GM23338 (cell line): Measurements from ENCODE around the gene DHX30. TPM values are rescaled to one million over a fixed set of nuclear protein-coding genes. Genes with fewer than 3 reads are reported as not detected.

Experiments
- ATAC-seq: fragments of 200-7000 bp; cut with Tn5 transposase; 3 replicates; pipeline ENCODE4 v1.9.1; 2020
- DNase-seq: peaks from one replicate; pipeline ENCODE4 v3.0.0-alpha.2; 2015; ENCODE audit warnings: low spot score
- H2AFZ ChIP-seq: fragments of 200-600 bp; sonication (generic); 2 replicates; pipeline ENCODE4 v1.8.0; 2016; ENCODE audit warnings: antibody characterized with exemption, mild to moderate bottlenecking, moderate library complexity
- H3F3A ChIP-seq: fragments of 200-600 bp; sonication (generic); replicated peaks from 2 replicates; pipeline ENCODE4 v1.8.0; 2017; ENCODE audit warnings: antibody characterized with exemption, mixed run types, low read depth
- H3K27ac ChIP-seq: fragments of 200-600 bp; sonication (generic); 2 replicates; pipeline ENCODE4 v1.6.1; 2016; ENCODE audit warnings: low read depth
- H3K27me3 ChIP-seq: fragments of 200-600 bp; sonication (generic); 2 replicates; pipeline ENCODE4 v1.8.0; 2016; ENCODE audit warnings: mild to moderate bottlenecking, mixed run types, moderate library complexity; ENCODE audit not compliant: insufficient read depth
- H3K36me3 ChIP-seq: fragments of 200-600 bp; sonication (generic); 2 replicates; pipeline ENCODE4 v1.8.0; 2016; ENCODE audit warnings: mild to moderate bottlenecking; ENCODE audit not compliant: insufficient read depth
- H3K4me1 ChIP-seq: fragments of 200-600 bp; sonication (generic); 2 replicates; pipeline ENCODE4 v1.8.0; 2016; ENCODE audit warnings: mild to moderate bottlenecking, moderate library complexity; ENCODE audit not compliant: insufficient read depth
- H3K4me2 ChIP-seq: fragments of 200-600 bp; sonication (generic); 2 replicates; pipeline ENCODE4 v1.7.1; 2017; ENCODE audit warnings: mixed run types
- H3K4me3 ChIP-seq: fragments of 200-600 bp; sonication (generic); 2 replicates; pipeline ENCODE4 v1.6.1; 2016; ENCODE audit warnings: mixed run types
- H3K79me2 ChIP-seq: fragments of 200-600 bp; sonication (generic); replicated peaks from 2 replicates; pipeline ENCODE4 v1.8.0; 2017; ENCODE audit warnings: mild to moderate bottlenecking; ENCODE audit not compliant: insufficient read depth
- H3K9me2 ChIP-seq: fragments of 200-600 bp; sonication (generic); 2 replicates; pipeline ENCODE4 v1.8.0; 2017; ENCODE audit not compliant: insufficient read depth
- H4K20me1 ChIP-seq: fragments of 200-600 bp; sonication (generic); replicated peaks from 2 replicates; pipeline ENCODE4 v1.8.0; 2017; ENCODE audit warnings: mild to moderate bottlenecking; ENCODE audit not compliant: insufficient read depth
- H3K27ac Mint-ChIP-seq: 2 replicates; pipeline ENCODE4 v1.8.0; 2020; ENCODE audit warnings: inconsistent platforms, mild to moderate bottlenecking, moderate library complexity, mixed read lengths
- H3K27me3 Mint-ChIP-seq: 3 replicates; pipeline ENCODE4 v1.8.0; 2022; ENCODE audit warnings: low read depth, mild to moderate bottlenecking, moderate library complexity, mixed read lengths, inconsistent platforms; ENCODE audit not compliant: insufficient read depth, poor library complexity
- H3K36me3 Mint-ChIP-seq: 3 replicates; pipeline ENCODE4 v1.8.0; 2021; ENCODE audit warnings: low read depth, mild to moderate bottlenecking, inconsistent platforms, moderate library complexity, mixed read lengths
- H3K4me1 Mint-ChIP-seq: 3 replicates; pipeline ENCODE4 v1.8.0; 2020; ENCODE audit warnings: mild to moderate bottlenecking, inconsistent platforms, mixed read lengths
- H3K4me3 Mint-ChIP-seq: 3 replicates; pipeline ENCODE4 v1.8.0; 2021; ENCODE audit warnings: moderate library complexity, mild to moderate bottlenecking, inconsistent platforms, mixed read lengths
- H3K9me3 Mint-ChIP-seq: 3 replicates; pipeline ENCODE4 v1.8.0; 2020; ENCODE audit warnings: moderate library complexity, mild to moderate bottlenecking, inconsistent platforms, mixed read lengths
- CREB1 ChIP-seq: fragments of 250-450 bp; sonication (Bioruptor Pico); IDR thresholded peaks from 2 replicates; pipeline ENCODE4 v1.5.0; 2020; ENCODE audit warnings: low read depth, mild to moderate bottlenecking, moderate library complexity
- CTCF ChIP-seq, 2 experiments: fragments of 200-600 bp in 1 of 2; sonication (generic) in 1 of 2; conservative IDR thresholded peaks; 2 replicates each; pipeline versions ENCODE4 v1.5.1 to v1.6.1; 2016 to 2017; ENCODE audit warnings: antibody characterized with exemption in 2 of 2, low read depth in 2 of 2, mild to moderate bottlenecking in 2 of 2, moderate library complexity in 1 of 2
- EZH2 ChIP-seq: fragments of 200-600 bp; sonication (generic); IDR thresholded peaks from one replicate; pipeline ENCODE4 v1.8.0; 2017; ENCODE audit warnings: antibody characterized with exemption, mild to moderate bottlenecking, low read depth; ENCODE audit not compliant: unreplicated experiment
- EZH2phosphoT487 ChIP-seq: fragments of 200-600 bp; sonication (generic); IDR thresholded peaks from one replicate; pipeline ENCODE4 v1.8.1; 2018; ENCODE audit warnings: antibody characterized with exemption; ENCODE audit not compliant: unreplicated experiment
- NANOG ChIP-seq: IDR thresholded peaks from 2 replicates; pipeline ENCODE4 v1.6.1; 2016; ENCODE audit warnings: antibody characterized with exemption, borderline replicate concordance
- POLR2AphosphoS5 ChIP-seq: IDR thresholded peaks from 2 replicates; pipeline ENCODE4 v1.6.1; 2016; ENCODE audit warnings: antibody characterized with exemption, low read depth
- ZNF331 ChIP-seq: fragments of 250-450 bp; sonication (Bioruptor Pico); IDR thresholded peaks from 2 replicates; pipeline ENCODE4 v1.5.0; 2020; ENCODE audit warnings: low read depth, mild to moderate bottlenecking, moderate library complexity
- polyA plus RNA-seq: library from polyadenylated mRNA; unstranded; fragments of >200 nt; fragmentation: Nextera tagmentation; extraction: Ambion mirVana; gene quantifications from 2 replicates; pipeline ENCODE4 v1.2.1, GENCODE V29; 2016
- total RNA-seq: library from RNA; depleted of rRNA; stranded (reverse); fragments of >200 nt; shearing (Covaris generic); gene quantifications from 2 replicates; pipeline ENCODE4 v1.2.3, GENCODE V29; 2014
- TF ChIP-seq, protein P1 (sequence below): fragments of 250-450 bp; sonication (Bioruptor Pico); IDR thresholded peaks from 2 replicates; pipeline ENCODE4 v1.5.0; 2020; ENCODE audit warnings: mild to moderate bottlenecking, moderate library complexity

Gene DHX30
- total and polyA plus RNA-seq, 2 experiments from 2014 or later: 47.5 to 125 TPM

- no peak for TF ChIP-seq CREB1 (CRISPR knock-in tag)
- TF ChIP-seq ZNF331 (CRISPR knock-in tag): no peak
- no peak for TF ChIP-seq EZH2phosphoT487
- no peak for TF ChIP-seq CTCF (conservative IDR thresholded peaks at IDR 0.05; ENCODE audit: low read depth in 2 of 2)
- no peak for TF ChIP-seq EZH2
These were observed 35.6 kb downstream of the DHX30 start (continued) for GRCh38 chr3:47838503-47838902.

DNA sequence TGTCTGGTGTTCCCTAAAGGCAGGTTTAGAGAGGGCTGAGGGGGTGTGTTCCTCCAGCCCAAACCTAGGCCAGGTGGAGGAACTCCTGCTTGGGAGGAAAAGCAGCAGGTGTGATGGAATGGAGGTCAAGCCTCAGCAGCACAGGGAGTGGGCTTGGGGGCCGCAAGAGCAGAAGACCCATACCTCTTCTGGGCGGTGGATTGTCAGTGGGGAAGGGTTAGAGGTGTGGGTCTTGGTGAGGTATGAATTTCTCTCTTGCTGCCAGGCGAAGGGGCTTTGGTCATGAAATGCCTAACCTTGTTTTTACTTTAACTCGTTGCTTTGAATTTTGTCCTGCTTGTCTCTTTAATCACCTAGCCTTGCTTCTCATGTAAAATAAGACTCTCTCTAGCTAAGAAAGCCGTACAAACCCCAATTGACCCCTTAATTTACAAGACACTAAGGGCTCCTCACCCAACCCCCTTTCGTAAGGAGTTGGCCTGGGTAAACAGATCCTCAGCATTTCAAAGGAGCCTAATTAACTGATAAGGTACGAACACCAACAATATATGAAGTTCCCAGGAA, 38.9 kb downstream of the DHX30 start:
- H2AFZ ChIP-seq: no peak overlapping the region
- peaks cover 31% of the 10 kb centered on the region for H3K4me1 ChIP-seq
- ATAC-seq (peak; percentile 57), DNase-seq (peak; percentile 79)
- H3K27ac Mint-ChIP-seq: peak overlapping the region; percentile 66
- H3K27ac ChIP-seq: peak overlapping the region; percentile 11; the same call in 1 of the 2 replicates
- H3K27me3 Mint-ChIP-seq: peaks cover 17% of the 10 kb centered on the region
- peak overlapping the region; percentile 19 for H3K4me3 ChIP-seq
- H3K4me3 Mint-ChIP-seq: peak overlapping the region; percentile 60
- H3K4me2 ChIP-seq: peak overlapping the region; percentile 63
- peaks cover 45% of the 10 kb centered on the region for H3F3A ChIP-seq
- TF ChIP-seq POLR2AphosphoS5: no peak
- TF ChIP-seq NANOG: peak; percentile 60; the same call in 1 of the 2 replicates
- H3K9me2 ChIP-seq: no peaks in the 10 kb centered on the region
- no peaks in the 10 kb centered on the region for H3K9me3 Mint-ChIP-seq
- peaks cover 39% of the 10 kb centered on the region for H3K4me1 Mint-ChIP-seq
- H3K79me2 ChIP-seq: peaks cover 34% of the 10 kb centered on the region
- H3K27me3 ChIP-seq: no peaks in the 10 kb centered on the region
- H3K36me3 Mint-ChIP-seq: peaks cover 92% of the 10 kb centered on the region
- H3K36me3 ChIP-seq: peaks cover 50% of the 10 kb centered on the region
- H4K20me1 ChIP-seq: peaks cover 77% of the 10 kb centered on the region

- peaks cover 36% of the 10 kb centered on the region for H3K36me3 ChIP-seq
- H3F3A ChIP-seq: peaks cover 45% of the 10 kb centered on the region
- Mint-ChIP-seq H3K4me3 (no peak overlapping the region), H3K27ac (no peak overlapping the region), H3K4me1 (peaks cover 17% of the 10 kb centered on the region), H3K9me3 (no peaks in the 10 kb centered on the region), H3K27me3 (peaks cover 34% of the 10 kb centered on the region), H3K36me3 (peaks cover 98% of the 10 kb centered on the region)
- 0 out of 2 replicates have a peak, but pooled peaks cover 7% of the 10 kb centered on the region for H3K79me2 ChIP-seq
- DNase-seq (no peak), ATAC-seq (no peak)
- no peaks in the 10 kb centered on the region for H3K27me3 ChIP-seq
- H3K9me2 ChIP-seq: no peaks in the 10 kb centered on the region
- no peak overlapping the region for H3K4me3 ChIP-seq
- H3K4me2 ChIP-seq: no peak overlapping the region
- no peak overlapping the region for H3K27ac ChIP-seq
- peaks cover 45% of the 10 kb centered on the region for H4K20me1 ChIP-seq
- H3K4me1 ChIP-seq: peaks cover 13% of the 10 kb centered on the region
- H2AFZ ChIP-seq: no peak overlapping the region
- TF ChIP-seq CTCF (conservative IDR thresholded peaks at IDR 0.05; ENCODE audit: low read depth in 2 of 2) (no peak), EZH2 (no peak), NANOG (no peak), POLR2AphosphoS5 (no peak)
- TF ChIP-seq, protein P1, sequence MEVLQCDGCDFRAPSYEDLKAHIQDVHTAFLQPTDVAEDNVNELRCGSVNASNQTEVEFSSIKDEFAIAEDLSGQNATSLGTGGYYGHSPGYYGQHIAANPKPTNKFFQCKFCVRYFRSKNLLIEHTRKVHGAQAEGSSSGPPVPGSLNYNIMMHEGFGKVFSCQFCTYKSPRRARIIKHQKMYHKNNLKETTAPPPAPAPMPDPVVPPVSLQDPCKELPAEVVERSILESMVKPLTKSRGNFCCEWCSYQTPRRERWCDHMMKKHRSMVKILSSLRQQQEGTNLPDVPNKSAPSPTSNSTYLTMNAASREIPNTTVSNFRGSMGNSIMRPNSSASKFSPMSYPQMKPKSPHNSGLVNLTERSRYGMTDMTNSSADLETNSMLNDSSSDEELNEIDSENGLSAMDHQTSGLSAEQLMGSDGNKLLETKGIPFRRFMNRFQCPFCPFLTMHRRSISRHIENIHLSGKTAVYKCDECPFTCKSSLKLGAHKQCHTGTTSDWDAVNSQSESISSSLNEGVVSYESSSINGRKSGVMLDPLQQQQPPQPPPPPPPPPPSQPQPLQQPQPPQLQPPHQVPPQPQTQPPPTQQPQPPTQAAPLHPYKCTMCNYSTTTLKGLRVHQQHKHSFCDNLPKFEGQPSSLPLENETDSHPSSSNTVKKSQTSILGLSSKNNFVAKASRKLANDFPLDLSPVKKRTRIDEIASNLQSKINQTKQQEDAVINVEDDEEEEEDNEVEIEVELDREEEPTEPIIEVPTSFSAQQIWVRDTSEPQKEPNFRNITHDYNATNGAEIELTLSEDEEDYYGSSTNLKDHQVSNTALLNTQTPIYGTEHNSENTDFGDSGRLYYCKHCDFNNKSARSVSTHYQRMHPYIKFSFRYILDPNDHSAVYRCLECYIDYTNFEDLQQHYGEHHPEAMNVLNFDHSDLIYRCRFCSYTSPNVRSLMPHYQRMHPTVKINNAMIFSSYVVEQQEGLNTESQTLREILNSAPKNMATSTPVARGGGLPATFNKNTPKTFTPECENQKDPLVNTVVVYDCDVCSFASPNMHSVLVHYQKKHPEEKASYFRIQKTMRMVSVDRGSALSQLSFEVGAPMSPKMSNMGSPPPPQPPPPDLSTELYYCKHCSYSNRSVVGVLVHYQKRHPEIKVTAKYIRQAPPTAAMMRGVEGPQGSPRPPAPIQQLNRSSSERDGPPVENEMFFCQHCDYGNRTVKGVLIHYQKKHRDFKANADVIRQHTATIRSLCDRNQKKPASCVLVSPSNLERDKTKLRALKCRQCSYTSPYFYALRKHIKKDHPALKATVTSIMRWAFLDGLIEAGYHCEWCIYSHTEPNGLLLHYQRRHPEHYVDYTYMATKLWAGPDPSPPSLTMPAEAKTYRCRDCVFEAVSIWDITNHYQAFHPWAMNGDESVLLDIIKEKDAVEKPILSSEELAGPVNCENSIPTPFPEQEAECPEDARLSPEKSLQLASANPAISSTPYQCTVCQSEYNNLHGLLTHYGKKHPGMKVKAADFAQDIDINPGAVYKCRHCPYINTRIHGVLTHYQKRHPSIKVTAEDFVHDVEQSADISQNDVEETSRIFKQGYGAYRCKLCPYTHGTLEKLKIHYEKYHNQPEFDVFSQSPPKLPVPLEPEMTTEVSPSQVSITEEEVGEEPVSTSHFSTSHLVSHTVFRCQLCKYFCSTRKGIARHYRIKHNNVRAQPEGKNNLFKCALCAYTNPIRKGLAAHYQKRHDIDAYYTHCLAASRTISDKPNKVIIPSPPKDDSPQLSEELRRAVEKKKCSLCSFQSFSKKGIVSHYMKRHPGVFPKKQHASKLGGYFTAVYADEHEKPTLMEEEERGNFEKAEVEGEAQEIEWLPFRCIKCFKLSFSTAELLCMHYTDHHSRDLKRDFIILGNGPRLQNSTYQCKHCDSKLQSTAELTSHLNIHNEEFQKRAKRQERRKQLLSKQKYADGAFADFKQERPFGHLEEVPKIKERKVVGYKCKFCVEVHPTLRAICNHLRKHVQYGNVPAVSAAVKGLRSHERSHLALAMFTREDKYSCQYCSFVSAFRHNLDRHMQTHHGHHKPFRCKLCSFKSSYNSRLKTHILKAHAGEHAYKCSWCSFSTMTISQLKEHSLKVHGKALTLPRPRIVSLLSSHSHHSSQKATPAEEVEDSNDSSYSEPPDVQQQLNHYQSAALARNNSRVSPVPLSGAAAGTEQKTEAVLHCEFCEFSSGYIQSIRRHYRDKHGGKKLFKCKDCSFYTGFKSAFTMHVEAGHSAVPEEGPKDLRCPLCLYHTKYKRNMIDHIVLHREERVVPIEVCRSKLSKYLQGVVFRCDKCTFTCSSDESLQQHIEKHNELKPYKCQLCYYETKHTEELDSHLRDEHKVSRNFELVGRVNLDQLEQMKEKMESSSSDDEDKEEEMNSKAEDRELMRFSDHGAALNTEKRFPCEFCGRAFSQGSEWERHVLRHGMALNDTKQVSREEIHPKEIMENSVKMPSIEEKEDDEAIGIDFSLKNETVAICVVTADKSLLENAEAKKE: no peak
These were observed 43.4 kb downstream of the DHX30 start for GRCh38 chr3:47846186-47846879.
